H9 (cell line): Measurements from ENCODE around the gene SEMA4A. TPM values are rescaled to one million over a fixed set of nuclear protein-coding genes. Genes with fewer than 3 reads are reported as not detected.
A peak's percentile ranks its signal among the peaks of the same experiment; 100 is the strongest.
"Not testable (repeated sequence)": the region's sequence is repeated elsewhere in the genome, so short reads cannot be mapped to it uniquely, and the experiment has no call there.

ENCODE experiments used
- DNase-seq: peaks from one replicate; pipeline ENCODE4 v3.0.0-alpha.2; 2017
- H2AFZ ChIP-seq: one replicate; pipeline ENCODE4 v1.6.1; 2013; ENCODE audit warnings: mild to moderate bottlenecking, low read length, control low read depth, moderate library complexity
- H2AK5ac ChIP-seq: 2 replicates; pipeline ENCODE4 v1.6.1; 2013; ENCODE audit warnings: low read length, control low read depth, mixed read lengths; ENCODE audit not compliant: insufficient read length
- H2BK120ac ChIP-seq: one replicate; pipeline ENCODE4 v1.6.1; 2013; ENCODE audit warnings: low read depth, mild to moderate bottlenecking, low read length, control low read depth, inconsistent platforms; ENCODE audit not compliant: poor library complexity, severe bottlenecking
- H2BK12ac ChIP-seq: 2 replicates; pipeline ENCODE4 v1.6.1; 2013; ENCODE audit warnings: low read length, control low read depth, mixed read lengths, low read depth; ENCODE audit not compliant: insufficient read length
- H2BK15ac ChIP-seq: 2 replicates; pipeline ENCODE4 v1.6.1; 2013; ENCODE audit warnings: low read depth, low read length, control low read depth
- H2BK20ac ChIP-seq: one replicate; pipeline ENCODE4 v1.6.1; 2013; ENCODE audit warnings: low read depth, mild to moderate bottlenecking, low read length, control low read depth, inconsistent platforms; ENCODE audit not compliant: poor library complexity, severe bottlenecking
- H2BK5ac ChIP-seq: 2 replicates; pipeline ENCODE4 v1.6.1; 2013; ENCODE audit warnings: low read length, control low read depth, mixed read lengths; ENCODE audit not compliant: insufficient read length
- H3K14ac ChIP-seq: 2 replicates; pipeline ENCODE4 v1.6.1; 2013; ENCODE audit warnings: low read length, control low read depth; ENCODE audit not compliant: insufficient read depth
- H3K18ac ChIP-seq: 2 replicates; pipeline ENCODE4 v1.6.1; 2013; ENCODE audit warnings: low read depth, mild to moderate bottlenecking, mixed read lengths, low read length, control low read depth; ENCODE audit not compliant: insufficient read length
- H3K23ac ChIP-seq: 2 replicates; pipeline ENCODE4 v1.6.1; 2013; ENCODE audit warnings: low read length, control low read depth, mixed read lengths, low read depth; ENCODE audit not compliant: insufficient read length
- H3K23me2 ChIP-seq: 2 replicates; pipeline ENCODE4 v1.6.1; 2013; ENCODE audit warnings: low read depth, mild to moderate bottlenecking, mixed read lengths, low read length, control low read depth; ENCODE audit not compliant: insufficient read length, poor library complexity, severe bottlenecking
- H3K27ac ChIP-seq: 2 replicates; pipeline ENCODE4 v1.5.1; 2013; ENCODE audit warnings: low read length, control low read depth, mixed read lengths, low read depth; ENCODE audit not compliant: insufficient read length
- H3K27me3 ChIP-seq: 2 replicates; pipeline ENCODE4 v1.6.1; 2013; ENCODE audit warnings: low read length, control low read depth, inconsistent platforms; ENCODE audit not compliant: insufficient read depth
- H3K4ac ChIP-seq: 2 replicates; pipeline ENCODE4 v1.6.1; 2013; ENCODE audit warnings: low read depth, mild to moderate bottlenecking, control low read depth, inconsistent platforms, low read length, moderate library complexity
- H3K4me1 ChIP-seq: 2 replicates; pipeline ENCODE4 v1.6.1; 2013; ENCODE audit warnings: low read length, control low read depth, inconsistent platforms; ENCODE audit not compliant: insufficient read depth
- H3K4me2 ChIP-seq: 2 replicates; pipeline ENCODE4 v1.6.1; 2013; ENCODE audit warnings: low read length, control low read depth, mixed read lengths; ENCODE audit not compliant: insufficient read length, insufficient read depth
- H3K56ac ChIP-seq: 2 replicates; pipeline ENCODE4 v1.6.1; 2013; ENCODE audit warnings: low read depth, mild to moderate bottlenecking, mixed read lengths, low read length, control low read depth; ENCODE audit not compliant: insufficient read length
- H3K79me1 ChIP-seq: 2 replicates; pipeline ENCODE4 v1.6.1; 2013; ENCODE audit warnings: low read depth, mild to moderate bottlenecking, moderate library complexity, low read length, control low read depth, inconsistent platforms; ENCODE audit not compliant: insufficient read depth, poor library complexity, severe bottlenecking
- H3K79me2 ChIP-seq: 2 replicates; pipeline ENCODE4 v1.6.1; 2013; ENCODE audit warnings: low read length, control low read depth, inconsistent platforms; ENCODE audit not compliant: insufficient read depth
- H3K9ac ChIP-seq: 2 replicates; pipeline ENCODE4 v1.6.1; 2013; ENCODE audit warnings: low read length, control low read depth, mixed read lengths; ENCODE audit not compliant: insufficient read length; ENCODE audit errors: extremely low read depth
- H3K9me3 ChIP-seq: one replicate; pipeline ENCODE4 v1.6.1; 2013; ENCODE audit warnings: low read depth, low read length, inconsistent platforms; ENCODE audit not compliant: control insufficient read depth
- H3T11ph ChIP-seq: one replicate; pipeline ENCODE4 v1.6.1; 2013; ENCODE audit warnings: mild to moderate bottlenecking, low read length, control low read depth, inconsistent platforms
- H4K20me1 ChIP-seq: one replicate; pipeline ENCODE4 v1.6.1; 2013; ENCODE audit not compliant: control insufficient read depth, insufficient read length, insufficient read depth
- H4K5ac ChIP-seq: 2 replicates; pipeline ENCODE4 v1.6.1; 2013; ENCODE audit warnings: low read depth, mild to moderate bottlenecking, mixed read lengths, low read length, control low read depth; ENCODE audit not compliant: insufficient read length
- H4K8ac ChIP-seq: replicated peaks from 2 replicates; pipeline ENCODE4 v1.6.1; 2013; ENCODE audit warnings: low read length, control low read depth, mixed read lengths, low read depth; ENCODE audit not compliant: insufficient read length
- H4K91ac ChIP-seq: 2 replicates; pipeline ENCODE4 v1.6.1; 2013; ENCODE audit warnings: low read depth, mild to moderate bottlenecking, moderate library complexity, mixed read lengths, low read length, control low read depth; ENCODE audit not compliant: insufficient read length
- H3K27ac Mint-ChIP-seq, 3 experiments: 2 replicates in 2 of 3; 3 replicates in 1 of 3; pipeline ENCODE4 v1.8.0; 2020 to 2021; ENCODE audit warnings: mixed read lengths in 3 of 3, mild to moderate bottlenecking in 1 of 3, moderate library complexity in 1 of 3
- H3K27me3 Mint-ChIP-seq: 2 replicates; pipeline ENCODE4 v1.8.0; 2021; ENCODE audit warnings: low read depth, mild to moderate bottlenecking, moderate library complexity, mixed read lengths
- H3K36me3 Mint-ChIP-seq, 3 experiments: 2 replicates in 2 of 3; 3 replicates in 1 of 3; pipeline ENCODE4 v1.8.0; 2020 to 2021; ENCODE audit warnings: low read depth in 3 of 3, mixed read lengths in 3 of 3; ENCODE audit not compliant: insufficient read depth in 1 of 3
- H3K4me1 Mint-ChIP-seq, 2 experiments: 2 replicates each; pipeline ENCODE4 v1.8.0; 2020; ENCODE audit warnings: mixed read lengths in 2 of 2
- H3K4me3 Mint-ChIP-seq, 2 experiments: 2 replicates in 1 of 2; 3 replicates in 1 of 2; pipeline ENCODE4 v1.8.0; 2020 to 2021; ENCODE audit warnings: mild to moderate bottlenecking in 2 of 2, mixed read lengths in 2 of 2, moderate library complexity in 1 of 2
- H3K9me3 Mint-ChIP-seq, 2 experiments: 2 replicates in 1 of 2; 3 replicates in 1 of 2; pipeline ENCODE4 v1.8.0; 2020; ENCODE audit warnings: mild to moderate bottlenecking in 2 of 2, mixed read lengths in 2 of 2, moderate library complexity in 1 of 2
- CTCF ChIP-seq: fragments of 200-600 bp; sonication (generic); conservative IDR thresholded peaks from 3 replicates; pipeline ENCODE4 v1.8.0; 2021; ENCODE audit warnings: antibody characterized with exemption, mild to moderate bottlenecking
- WGBS: extraction: QIAGEN DNeasy Blood & Tissue Kit; methylation state at CpG from one replicate; pipeline ENCODE4 v1.1.7; 2013; ENCODE audit warnings: missing lambda C conversion rate, low lambda C conversion rate, mixed read lengths; ENCODE audit not compliant: insufficient read length; ENCODE audit errors: extremely low coverage; 5-methylcytosine and 5-hydroxymethylcytosine counted together
- total RNA-seq: library from RNA; stranded (reverse); gene quantifications from 2 replicates; pipeline ENCODE4 v1.2.1, GENCODE V29; 2021

The SEMA4A gene
- total RNA-seq, 1 experiment from 2014 or later: 11.1 TPM

DNA sequence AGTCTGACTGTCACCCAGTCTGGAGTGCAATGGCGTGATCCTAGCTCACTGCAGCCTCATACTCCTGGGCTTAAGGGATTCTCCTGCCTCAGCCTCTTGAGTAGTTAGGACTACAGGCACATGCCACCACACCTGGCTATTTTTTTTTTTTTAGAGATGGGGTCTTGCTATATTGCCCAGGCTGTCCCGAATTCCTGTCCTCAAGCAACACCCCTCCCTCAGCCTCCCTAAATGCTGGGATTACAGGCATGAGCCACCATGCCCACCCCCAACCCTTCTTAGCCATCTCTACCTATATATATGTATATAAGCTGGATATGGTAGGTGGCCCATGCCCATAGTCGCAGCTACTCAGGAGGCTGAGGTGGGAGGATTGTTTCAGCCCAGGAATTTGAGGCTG lies 27.1 kb downstream of the SEMA4A start:
- no peak overlapping the region for H4K5ac ChIP-seq
- no peak overlapping the region for H4K91ac ChIP-seq
- peak overlapping the region; percentile 35 for H2BK12ac ChIP-seq
- Mint-ChIP-seq H3K27me3 (no peaks in the 10 kb centered on the region), H3K36me3 (peaks cover 6 to 26% (median 15%) of the 10 kb centered on the region in 3 experiments; a peak in 6 of 7 replicates), H3K4me1 (peaks cover 45 to 69% of the 10 kb centered on the region in 2 experiments), H3K9me3 (no peaks in the 10 kb centered on the region), H3K4me3 (no peak overlapping the region), H3K27ac (peak overlapping the region; percentile 96 to 99 (median 99); a peak in 6 of 7 replicates)
- H3K14ac ChIP-seq: no peak overlapping the region
- H3K4me1 ChIP-seq: peaks cover 5% of the 10 kb centered on the region
- H4K8ac ChIP-seq: no peak overlapping the region
- no peak for TF ChIP-seq CTCF
- no peak overlapping the region for H2BK5ac ChIP-seq
- peak overlapping the region; percentile 94 for H2BK20ac ChIP-seq
- H3K23ac ChIP-seq: no peak overlapping the region
- H3K27ac ChIP-seq: peak overlapping the region; percentile 57
- no peak overlapping the region for H2AK5ac ChIP-seq
- no peak for DNase-seq
- no peaks in the 10 kb centered on the region for H3K79me1 ChIP-seq
- no peak overlapping the region for H2BK120ac ChIP-seq
- H3K4me2 ChIP-seq: no peak overlapping the region
- no peak overlapping the region for H3K9ac ChIP-seq
- no peaks in the 10 kb centered on the region for H3K9me3 ChIP-seq
- WGBS: no CpG with 5 or more reads among the region's 3 CpGs
- no peak overlapping the region for H3T11ph ChIP-seq
- H2BK15ac ChIP-seq: no peak overlapping the region
- H3K56ac ChIP-seq: no peak overlapping the region
- H4K20me1 ChIP-seq: no peaks in the 10 kb centered on the region
- H3K79me2 ChIP-seq: no peaks in the 10 kb centered on the region
- peak overlapping the region; percentile 80; the same call in 1 of the 2 replicates for H3K4ac ChIP-seq
- no peaks in the 10 kb centered on the region for H3K27me3 ChIP-seq
- H2AFZ ChIP-seq: no peak overlapping the region
- H3K18ac ChIP-seq: peak overlapping the region; percentile 82
- H3K23me2 ChIP-seq: no peaks in the 10 kb centered on the region

DNA sequence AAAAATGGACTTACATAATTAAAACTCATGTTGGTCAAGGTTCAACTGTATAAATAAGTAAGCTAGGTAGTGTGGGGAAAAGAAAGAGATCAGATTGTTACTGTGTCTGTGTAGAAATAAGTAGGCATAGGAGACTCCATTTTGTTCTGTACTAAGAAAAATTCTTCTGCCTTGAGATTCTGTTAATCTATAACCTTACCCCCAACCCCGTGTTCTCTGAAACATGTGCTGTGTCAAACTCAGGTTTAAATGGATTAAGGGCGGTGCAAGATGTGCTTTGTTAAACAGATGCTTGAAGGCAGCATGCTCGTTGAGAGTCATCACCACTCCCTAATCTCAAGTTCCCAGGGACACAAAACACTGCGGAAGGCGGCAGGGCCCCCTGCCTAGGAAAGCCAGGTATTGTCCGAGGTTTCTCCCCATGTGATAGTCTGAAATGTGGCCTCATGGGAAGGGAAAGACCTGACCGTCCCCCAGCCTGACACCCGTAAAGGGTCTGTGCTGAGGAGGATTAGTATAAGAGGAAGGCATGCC lies 28.1 kb downstream of the SEMA4A start:
- H2BK5ac ChIP-seq, H4K8ac ChIP-seq, H3T11ph ChIP-seq, H4K20me1 ChIP-seq, H3K27me3 Mint-ChIP-seq, H3K56ac ChIP-seq, H3K9me3 ChIP-seq, H3K4ac ChIP-seq, H2AK5ac ChIP-seq, H3K4me1 ChIP-seq, H3K18ac ChIP-seq, H3K14ac ChIP-seq, H3K9ac ChIP-seq, H2BK12ac ChIP-seq, H3K27me3 ChIP-seq, H2BK15ac ChIP-seq, H3K9me3 Mint-ChIP-seq, H4K5ac ChIP-seq, H3K4me2 ChIP-seq, H2BK120ac ChIP-seq, H2AFZ ChIP-seq, H3K23ac ChIP-seq, H3K79me1 ChIP-seq, H3K79me2 ChIP-seq, H3K23me2 ChIP-seq, H4K91ac ChIP-seq: not testable (repeated sequence)
- peak overlapping the region; percentile 75 to 96 (median 91) for H3K27ac Mint-ChIP-seq
- peaks cover 6 to 28% (median 14%) of the 10 kb centered on the region in 3 experiments; a peak in 6 of 7 replicates for H3K36me3 Mint-ChIP-seq
- Histone ChIP-seq H2BK20ac (peak overlapping the region; percentile 86), H3K27ac (peak overlapping the region; percentile 82)
- peak overlapping the region; percentile 10 to 22; a peak in 4 of 5 replicates for H3K4me3 Mint-ChIP-seq
- WGBS: no CpG with 5 or more reads among the region's 8 CpGs
- H3K4me1 Mint-ChIP-seq: peaks cover 42 to 63% of the 10 kb centered on the region in 2 experiments
- peak; percentile 80 for DNase-seq
